ENCODE measurements around the gene ASB1.
A peak's percentile ranks its signal among the peaks of the same experiment; 100 is the strongest.

The ASB1 gene

DNA sequence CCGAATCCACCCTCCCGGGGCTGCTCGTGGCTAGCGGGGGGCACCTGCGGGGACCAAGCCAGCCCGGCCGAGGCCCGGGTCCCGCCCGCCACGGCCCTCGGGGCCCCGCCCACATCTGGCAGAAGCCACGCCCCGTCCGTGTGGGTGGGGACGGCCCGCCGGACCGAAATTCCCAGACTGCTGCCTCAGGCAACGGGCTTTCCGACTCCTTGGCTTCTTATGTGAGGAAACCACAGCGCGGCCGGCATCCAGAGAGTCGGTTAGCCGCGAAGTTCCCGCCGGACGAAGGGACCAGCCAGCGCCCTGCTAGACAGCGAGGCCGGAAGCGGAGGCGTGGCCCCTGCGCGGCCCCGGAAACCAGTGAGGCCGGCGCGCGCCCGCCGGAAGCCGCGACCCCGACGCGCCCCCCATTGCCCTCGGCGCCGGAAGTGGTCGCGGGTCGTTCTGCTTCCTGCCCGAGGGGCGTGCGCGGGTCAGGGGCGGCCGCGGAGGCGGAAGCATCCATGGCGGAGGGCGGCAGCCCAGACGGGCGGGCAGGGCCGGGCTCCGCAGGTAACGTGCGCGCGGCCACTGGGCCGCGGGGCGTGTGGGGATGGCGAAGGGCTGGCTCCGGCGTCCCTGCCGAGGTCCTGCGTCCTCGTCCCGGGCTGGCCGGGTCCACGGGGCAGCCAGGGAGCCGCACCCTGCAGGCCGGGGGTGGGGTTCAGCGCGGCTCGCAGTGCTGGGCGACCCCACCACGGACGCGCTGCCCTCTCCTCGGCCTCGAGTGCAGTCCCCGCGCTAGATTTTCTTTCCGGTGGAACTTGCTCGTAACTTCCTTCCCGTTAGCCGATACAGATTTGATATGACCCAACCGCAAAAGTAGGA is at the start of gene ASB1 (continued):
- TF ChIP-seq, protein P1, sequence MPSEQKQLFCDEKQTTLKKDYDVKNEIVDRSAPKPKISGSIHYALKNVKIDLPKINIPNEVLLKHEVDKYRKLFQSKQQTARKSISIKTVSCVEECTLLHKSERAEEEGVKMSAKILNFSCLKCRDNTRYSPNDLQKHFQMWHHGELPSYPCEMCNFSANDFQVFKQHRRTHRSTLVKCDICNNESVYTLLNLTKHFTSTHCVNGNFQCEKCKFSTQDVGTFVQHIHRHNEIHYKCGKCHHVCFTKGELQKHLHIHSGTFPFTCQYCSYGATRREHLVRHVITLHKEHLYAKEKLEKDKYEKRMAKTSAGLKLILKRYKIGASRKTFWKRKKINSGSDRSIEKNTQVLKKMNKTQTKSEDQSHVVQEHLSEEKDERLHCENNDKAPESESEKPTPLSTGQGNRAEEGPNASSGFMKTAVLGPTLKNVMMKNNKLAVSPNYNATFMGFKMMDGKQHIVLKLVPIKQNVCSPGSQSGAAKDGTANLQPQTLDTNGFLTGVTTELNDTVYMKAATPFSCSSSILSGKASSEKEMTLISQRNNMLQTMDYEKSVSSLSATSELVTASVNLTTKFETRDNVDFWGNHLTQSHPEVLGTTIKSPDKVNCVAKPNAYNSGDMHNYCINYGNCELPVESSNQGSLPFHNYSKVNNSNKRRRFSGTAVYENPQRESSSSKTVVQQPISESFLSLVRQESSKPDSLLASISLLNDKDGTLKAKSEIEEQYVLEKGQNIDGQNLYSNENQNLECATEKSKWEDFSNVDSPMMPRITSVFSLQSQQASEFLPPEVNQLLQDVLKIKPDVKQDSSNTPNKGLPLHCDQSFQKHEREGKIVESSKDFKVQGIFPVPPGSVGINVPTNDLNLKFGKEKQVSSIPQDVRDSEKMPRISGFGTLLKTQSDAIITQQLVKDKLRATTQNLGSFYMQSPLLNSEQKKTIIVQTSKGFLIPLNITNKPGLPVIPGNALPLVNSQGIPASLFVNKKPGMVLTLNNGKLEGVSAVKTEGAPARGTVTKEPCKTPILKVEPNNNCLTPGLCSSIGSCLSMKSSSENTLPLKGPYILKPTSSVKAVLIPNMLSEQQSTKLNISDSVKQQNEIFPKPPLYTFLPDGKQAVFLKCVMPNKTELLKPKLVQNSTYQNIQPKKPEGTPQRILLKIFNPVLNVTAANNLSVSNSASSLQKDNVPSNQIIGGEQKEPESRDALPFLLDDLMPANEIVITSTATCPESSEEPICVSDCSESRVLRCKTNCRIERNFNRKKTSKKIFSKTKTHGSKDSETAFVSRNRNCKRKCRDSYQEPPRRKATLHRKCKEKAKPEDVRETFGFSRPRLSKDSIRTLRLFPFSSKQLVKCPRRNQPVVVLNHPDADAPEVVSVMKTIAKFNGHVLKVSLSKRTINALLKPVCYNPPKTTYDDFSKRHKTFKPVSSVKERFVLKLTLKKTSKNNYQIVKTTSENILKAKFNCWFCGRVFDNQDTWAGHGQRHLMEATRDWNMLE (tag by site-specific recombination; conservative IDR thresholded peaks at IDR 0.05; ENCODE audit: low read depth), result peak; percentile 54
- peak; percentile 46 for TF ChIP-seq PBX3 (CRISPR knock-in tag; IDR thresholded peaks at IDR 0.05)
- no peak for TF ChIP-seq ZNF621 (tag by site-specific recombination; IDR thresholded peaks at IDR 0.05)
- TF ChIP-seq ZNF571 (tag by site-specific recombination; IDR thresholded peaks at IDR 0.05), result no peak
- TF ChIP-seq GLIS1 (tag by site-specific recombination; IDR thresholded peaks at IDR 0.05), result no peak
- TF ChIP-seq ZNF629 (tag by site-specific recombination; IDR thresholded peaks at IDR 0.05), result no peak
- no peak for TF ChIP-seq ZBTB48 (tag by site-specific recombination; IDR thresholded peaks at IDR 0.05)
- no peak for TF ChIP-seq ZNF701 (tag by site-specific recombination; IDR thresholded peaks at IDR 0.05)
- TF ChIP-seq, protein P2, sequence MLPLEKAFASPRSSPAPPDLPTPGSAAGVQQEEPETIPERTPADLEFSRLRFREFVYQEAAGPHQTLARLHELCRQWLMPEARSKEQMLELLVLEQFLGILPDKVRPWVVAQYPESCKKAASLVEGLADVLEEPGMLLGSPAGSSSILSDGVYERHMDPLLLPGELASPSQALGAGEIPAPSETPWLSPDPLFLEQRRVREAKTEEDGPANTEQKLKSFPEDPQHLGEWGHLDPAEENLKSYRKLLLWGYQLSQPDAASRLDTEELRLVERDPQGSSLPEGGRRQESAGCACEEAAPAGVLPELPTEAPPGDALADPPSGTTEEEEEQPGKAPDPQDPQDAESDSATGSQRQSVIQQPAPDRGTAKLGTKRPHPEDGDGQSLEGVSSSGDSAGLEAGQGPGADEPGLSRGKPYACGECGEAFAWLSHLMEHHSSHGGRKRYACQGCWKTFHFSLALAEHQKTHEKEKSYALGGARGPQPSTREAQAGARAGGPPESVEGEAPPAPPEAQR (tag by site-specific recombination; IDR thresholded peaks at IDR 0.05), result no peak
- TF ChIP-seq KLF1 (tag by site-specific recombination; IDR thresholded peaks at IDR 0.05), result peak; percentile 52; the same call in 1 of the 2 replicates
- TF ChIP-seq ZFP3 (tag by site-specific recombination; IDR thresholded peaks at IDR 0.05; ENCODE audit: low read depth), result no peak
- TF ChIP-seq ZNF24 (tag by site-specific recombination; IDR thresholded peaks at IDR 0.05), result no peak
- 0 out of 2 replicates have a peak, but pooled peaks have one; percentile 25 for TF ChIP-seq ZNF677 (tag by site-specific recombination; IDR thresholded peaks at IDR 0.05)
- no peak for TF ChIP-seq ZNF837 (tag by site-specific recombination; IDR thresholded peaks at IDR 0.05)
- TF ChIP-seq EGR2 (tag by site-specific recombination; IDR thresholded peaks at IDR 0.05; ENCODE audit: low read depth), result peak; percentile 49; the same call in 1 of the 2 replicates
- no peak for TF ChIP-seq PRDM1 (tag by site-specific recombination; IDR thresholded peaks at IDR 0.05)
- TF ChIP-seq ZNF473 (tag by site-specific recombination; IDR thresholded peaks at IDR 0.05), result no peak
- no peak for TF ChIP-seq ZNF274 (IDR thresholded peaks at IDR 0.05; ENCODE audit: low read length)
- no peak for TF ChIP-seq ZNF274 (tag by site-specific recombination; IDR thresholded peaks at IDR 0.05; ENCODE audit: borderline replicate concordance)
- no peak for TF ChIP-seq ZNF548 (tag by site-specific recombination; IDR thresholded peaks at IDR 0.05)
- TF ChIP-seq ZSCAN4 (tag by site-specific recombination; IDR thresholded peaks at IDR 0.05), result no peak
- no peak for TF ChIP-seq ZNF214 (tag by site-specific recombination; IDR thresholded peaks at IDR 0.05; ENCODE audit: borderline replicate concordance)
- no peak for TF ChIP-seq OVOL3 (tag by site-specific recombination; IDR thresholded peaks at IDR 0.05)
- TF ChIP-seq, protein P3, sequence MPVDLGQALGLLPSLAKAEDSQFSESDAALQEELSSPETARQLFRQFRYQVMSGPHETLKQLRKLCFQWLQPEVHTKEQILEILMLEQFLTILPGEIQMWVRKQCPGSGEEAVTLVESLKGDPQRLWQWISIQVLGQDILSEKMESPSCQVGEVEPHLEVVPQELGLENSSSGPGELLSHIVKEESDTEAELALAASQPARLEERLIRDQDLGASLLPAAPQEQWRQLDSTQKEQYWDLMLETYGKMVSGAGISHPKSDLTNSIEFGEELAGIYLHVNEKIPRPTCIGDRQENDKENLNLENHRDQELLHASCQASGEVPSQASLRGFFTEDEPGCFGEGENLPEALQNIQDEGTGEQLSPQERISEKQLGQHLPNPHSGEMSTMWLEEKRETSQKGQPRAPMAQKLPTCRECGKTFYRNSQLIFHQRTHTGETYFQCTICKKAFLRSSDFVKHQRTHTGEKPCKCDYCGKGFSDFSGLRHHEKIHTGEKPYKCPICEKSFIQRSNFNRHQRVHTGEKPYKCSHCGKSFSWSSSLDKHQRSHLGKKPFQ (tag by site-specific recombination; IDR thresholded peaks at IDR 0.05), result no peak
- TF ChIP-seq SP3 (tag by site-specific recombination; IDR thresholded peaks at IDR 0.05), result peak; percentile 82
- TF ChIP-seq ZFP37 (tag by site-specific recombination; IDR thresholded peaks at IDR 0.05), result no peak
- no peak for TF ChIP-seq ZNF248 (tag by site-specific recombination; IDR thresholded peaks at IDR 0.05)
- no peak for TF ChIP-seq ZBTB6 (tag by site-specific recombination; IDR thresholded peaks at IDR 0.05)

Measured in HEK293 (cell line).